Occipital lobe (tissue), 3 donors: Measurements from ENCODE around the gene CHRNA10. TPM values are rescaled to one million over a fixed set of nuclear protein-coding genes. Genes with fewer than 3 reads are reported as not detected.

Experiments
- DNase-seq: peaks from one replicate; lab custom pipeline; 2025; lab: John Stamatoyannopoulos, UW
- small RNA-seq: library from RNA; depleted of rRNA; stranded (forward); fragments of <200 nt; gene quantifications from one replicate; pipeline ENCODE3, GENCODE V24; 2014
- total RNA-seq: library from RNA; depleted of rRNA; stranded (reverse); fragments of >200 nt; gene quantifications from one replicate; pipeline ENCODE4 v1.2.3, GENCODE V29; 2014

CHRNA10 gene
- total RNA-seq, 1 donor from 2014 or later: not detected

DNA sequence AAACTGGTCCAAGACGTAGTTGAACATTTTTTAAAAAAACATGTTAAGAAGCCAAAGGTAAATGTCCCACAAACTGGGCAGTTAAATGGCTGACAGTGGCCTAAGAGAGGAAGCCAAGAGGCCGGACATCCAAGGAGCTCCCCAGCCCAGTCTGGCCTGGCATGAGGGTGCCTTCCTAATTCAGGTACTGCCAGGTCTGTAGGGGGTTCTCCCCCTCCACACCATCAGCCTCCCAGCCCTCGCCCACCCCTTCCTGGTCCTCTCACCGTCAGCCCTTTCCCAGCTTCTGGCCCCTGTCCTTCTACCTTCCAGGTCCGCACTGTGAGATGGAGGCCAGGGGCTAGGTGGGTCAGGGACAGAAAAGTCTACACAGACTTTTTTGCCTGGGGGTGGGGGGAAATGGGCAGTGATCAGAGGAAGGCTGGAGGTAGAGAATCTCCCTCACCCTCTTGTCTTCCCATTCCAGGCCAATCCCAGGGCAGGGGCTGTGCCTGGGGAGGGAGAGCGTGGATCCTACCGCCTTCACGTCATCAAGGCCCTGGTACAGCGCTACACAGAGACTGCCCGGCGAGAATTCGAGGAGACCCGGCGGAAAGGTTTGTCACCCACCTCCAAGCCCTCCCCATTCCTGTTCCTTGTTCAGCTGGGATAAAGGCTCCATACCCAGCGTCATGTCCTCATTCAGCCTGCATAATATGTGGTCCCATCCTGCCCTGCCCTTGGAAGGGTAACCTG, 35.4 kb downstream of the CHRNA10 start:
- no peak for DNase-seq

- no peak for DNase-seq
Observed at GRCh38 chr11:3632070-3632660, 39.0 kb downstream of the CHRNA10 start.

DNA sequence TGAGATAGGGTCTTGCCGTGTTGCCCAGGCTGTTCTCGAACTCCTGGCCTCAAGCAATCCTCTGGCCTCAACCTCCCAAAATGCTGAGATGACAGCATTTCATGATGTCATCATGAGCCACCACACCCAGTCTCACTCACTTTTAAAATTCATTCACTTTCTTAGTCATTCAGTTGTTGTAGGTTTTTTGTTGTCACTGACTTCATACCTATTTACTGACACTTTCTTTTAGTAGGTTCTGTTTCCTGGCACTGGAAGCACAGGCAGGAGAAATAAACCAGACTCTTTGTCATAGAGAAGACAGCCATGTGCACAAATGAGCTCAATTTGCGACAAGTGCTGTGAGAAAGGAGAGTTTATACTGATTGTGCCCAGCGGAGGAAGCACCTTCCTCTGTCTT, 39.9 kb downstream of the CHRNA10 start:
- DNase-seq: no peak

GRCh38 chr11:3627291-3627690, 43.9 kb downstream of the CHRNA10 start:
- DNase-seq: no peak

GRCh38 chr11:3626250-3626960, 44.8 kb downstream of the CHRNA10 start:
- DNase-seq: no peak

- no peak for DNase-seq
Observed at GRCh38 chr11:3623767-3624458, 47.3 kb downstream of the CHRNA10 start.

DNA sequence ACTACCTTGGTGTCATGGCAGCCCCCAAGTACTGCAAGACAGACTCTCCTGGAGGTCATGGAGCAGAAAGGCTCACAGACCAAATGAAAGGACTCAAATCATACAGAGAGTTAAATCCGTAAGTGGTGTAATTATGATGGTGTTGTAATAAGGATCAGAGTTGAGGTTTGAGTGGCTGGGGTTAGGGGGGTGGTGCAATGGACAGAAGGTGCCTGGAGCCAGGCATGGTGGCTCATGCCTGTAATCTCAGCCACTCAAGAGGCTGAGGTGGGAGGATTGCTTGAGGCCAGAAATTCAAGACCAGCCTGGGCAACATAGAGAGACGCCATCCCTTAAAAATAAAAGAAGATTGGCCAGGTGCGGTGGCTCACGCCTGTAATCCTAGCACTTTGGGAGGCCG, 48.1 kb downstream of the CHRNA10 start:
- no peak for DNase-seq

DNA sequence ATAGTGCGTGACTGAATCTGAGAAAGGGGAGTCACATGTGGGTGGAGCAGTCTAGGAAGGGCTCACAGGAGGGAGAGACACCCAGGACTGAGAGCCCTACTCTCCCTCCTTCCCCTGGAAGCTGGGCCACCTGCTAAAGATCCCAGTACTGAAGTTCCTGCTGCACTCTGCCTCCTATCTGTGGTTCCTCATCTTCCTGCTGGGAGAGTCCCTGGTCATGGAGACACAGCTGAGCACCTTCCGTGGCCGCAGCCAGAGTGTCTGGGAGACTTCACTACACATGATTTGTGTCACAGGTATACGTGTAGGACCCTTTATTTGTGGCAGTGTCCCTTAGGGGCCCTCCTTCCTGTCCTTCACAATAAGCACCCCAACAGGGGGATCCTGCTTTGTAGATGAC, 48.7 kb downstream of the CHRNA10 start:
- DNase-seq: no peak

DNA sequence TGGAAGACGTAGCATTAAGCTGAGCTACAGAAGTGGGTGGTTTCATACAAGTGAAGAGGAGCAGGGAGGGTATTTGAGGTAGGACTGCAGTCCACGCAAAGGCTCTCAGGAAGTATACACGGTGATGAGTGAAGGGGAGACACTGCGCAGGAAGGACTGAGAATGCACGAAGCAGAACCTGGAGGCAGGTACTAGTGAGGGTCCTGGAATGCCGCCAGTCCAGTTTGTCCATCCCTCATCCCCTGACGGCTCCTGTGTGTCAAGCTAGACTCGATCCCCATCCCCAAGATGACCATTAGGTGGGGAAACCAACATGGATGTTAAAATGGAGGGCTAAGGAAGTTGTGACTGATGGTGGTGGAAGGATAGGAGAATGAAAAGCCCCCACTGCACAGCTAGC, 53.2 kb downstream of the CHRNA10 start:
- DNase-seq: no peak

DNA sequence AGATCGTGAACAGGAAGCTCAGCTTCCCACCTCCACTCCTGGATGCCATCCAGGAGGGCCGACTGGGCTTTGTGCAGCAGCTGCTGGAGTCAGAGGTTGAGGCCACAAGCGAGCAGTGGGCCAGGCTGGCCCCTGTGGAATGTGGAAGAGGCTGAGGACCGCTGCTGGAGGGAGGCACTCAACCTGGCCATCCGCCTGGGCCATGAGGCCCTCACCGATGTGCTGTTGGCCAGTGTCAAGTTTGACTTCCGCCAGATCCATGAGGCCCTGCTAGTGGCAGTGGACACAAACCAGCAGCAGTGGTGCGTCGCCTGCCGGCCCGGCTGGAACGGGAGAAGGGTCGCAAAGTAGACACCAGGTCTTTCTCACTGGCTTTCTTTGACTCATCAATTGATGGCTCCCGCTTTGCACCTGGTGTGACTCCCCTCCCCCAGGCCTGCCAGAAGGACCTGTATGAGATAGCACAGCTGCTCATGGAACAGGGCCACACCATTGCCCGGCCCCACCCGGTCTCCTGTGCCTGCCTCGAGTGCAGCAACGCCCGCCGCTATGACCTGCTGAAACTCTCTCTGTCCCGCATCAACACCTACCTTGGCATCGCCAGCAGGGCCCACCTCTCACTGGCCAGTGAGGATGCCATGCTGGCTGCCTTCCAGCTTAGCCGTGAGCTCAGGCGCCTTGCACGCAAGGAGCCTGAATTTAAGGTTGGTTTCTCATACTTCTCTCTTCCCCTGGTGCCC, 54.3 kb downstream of the CHRNA10 start:
- DNase-seq: no peak

DNA sequence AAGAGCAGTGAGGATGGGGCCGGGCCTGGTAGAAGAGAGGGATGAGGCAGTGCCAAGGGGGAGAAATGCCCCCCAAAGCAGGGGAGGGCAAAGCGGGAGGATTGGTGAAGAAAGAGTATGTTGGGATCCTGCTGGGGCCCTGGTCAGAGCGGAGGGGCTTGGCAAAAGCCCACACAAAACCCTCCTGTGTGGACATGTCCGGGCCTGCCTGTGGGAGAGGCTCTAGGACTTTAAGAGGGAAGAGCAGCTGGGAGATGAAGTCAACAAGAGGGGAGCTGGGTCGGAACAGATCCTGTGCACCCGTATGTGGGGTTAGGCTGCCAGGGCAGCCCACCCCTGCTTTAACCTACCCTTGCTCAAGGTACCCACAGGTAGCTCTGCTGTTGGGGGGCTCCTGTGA, 55.2 kb downstream of the CHRNA10 start:
- no peak for DNase-seq

Small RNAs within 50 kb of the gene (small RNA-seq; reads per million reads assigned to genes)
- gene RF00019: not detected
- not detected for gene RNU6-1143P

Other genes with a start within 250 kb of the CHRNA10 start
- gene ART5, start 29.4 kb downstream of the CHRNA10 start, total RNA-seq: 0.62 TPM
- gene ART1, start 26.3 kb downstream of the CHRNA10 start, total RNA-seq: 0.16 TPM
- 72.1 TPM for gene NUP98, start 126.2 kb upstream of the CHRNA10 start, total RNA-seq
- 9.4 TPM for gene PGAP2, start 137.2 kb upstream of the CHRNA10 start, total RNA-seq
- gene RHOG, start 169.6 kb upstream of the CHRNA10 start, total RNA-seq: 2.0 TPM
- 12.3 TPM for gene STIM1, start 184.3 kb upstream of the CHRNA10 start, total RNA-seq